ENCODE data around the gene GAS2L2.

The GAS2L2 gene

DNA sequence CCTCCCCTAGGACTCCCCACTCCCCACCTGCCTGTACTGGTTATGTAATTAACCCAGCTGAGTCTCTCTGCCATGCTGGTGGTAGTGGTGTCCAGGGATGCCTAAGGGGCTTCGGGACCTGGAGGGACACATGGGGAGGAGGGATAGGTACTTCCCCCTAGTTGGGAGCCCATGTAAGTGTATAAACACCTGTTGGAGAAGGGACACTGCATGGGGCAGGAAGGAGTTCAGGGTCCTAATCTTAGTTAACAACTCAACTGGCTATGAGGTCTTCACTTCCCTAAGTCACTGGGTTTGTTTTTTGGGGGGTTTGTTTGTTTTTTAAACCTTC is 20.3 kb downstream of the GAS2L2 start:
- no peak overlapping the region for H3K4me2 ChIP-seq
- no peak overlapping the region for H2AFZ ChIP-seq (ENCODE audit: low read depth)
- H3K4me1 ChIP-seq (ENCODE audit: low read depth, poor library complexity, severe bottlenecking), result no peaks in the 10 kb centered on the region
- no peak overlapping the region for H3K4me3 ChIP-seq (IDR thresholded peaks at IDR 0.05; ENCODE audit: insufficient read depth, low read depth, low read length)
- H3K9ac ChIP-seq, result no peak overlapping the region
- no peaks in the 10 kb centered on the region for H4K20me1 ChIP-seq (ENCODE audit: insufficient read depth)
- H3K27me3 ChIP-seq (ENCODE audit: insufficient read depth, low read depth), result no peaks in the 10 kb centered on the region
- H3K27ac ChIP-seq, result no peak overlapping the region
- TF ChIP-seq, protein P1, sequence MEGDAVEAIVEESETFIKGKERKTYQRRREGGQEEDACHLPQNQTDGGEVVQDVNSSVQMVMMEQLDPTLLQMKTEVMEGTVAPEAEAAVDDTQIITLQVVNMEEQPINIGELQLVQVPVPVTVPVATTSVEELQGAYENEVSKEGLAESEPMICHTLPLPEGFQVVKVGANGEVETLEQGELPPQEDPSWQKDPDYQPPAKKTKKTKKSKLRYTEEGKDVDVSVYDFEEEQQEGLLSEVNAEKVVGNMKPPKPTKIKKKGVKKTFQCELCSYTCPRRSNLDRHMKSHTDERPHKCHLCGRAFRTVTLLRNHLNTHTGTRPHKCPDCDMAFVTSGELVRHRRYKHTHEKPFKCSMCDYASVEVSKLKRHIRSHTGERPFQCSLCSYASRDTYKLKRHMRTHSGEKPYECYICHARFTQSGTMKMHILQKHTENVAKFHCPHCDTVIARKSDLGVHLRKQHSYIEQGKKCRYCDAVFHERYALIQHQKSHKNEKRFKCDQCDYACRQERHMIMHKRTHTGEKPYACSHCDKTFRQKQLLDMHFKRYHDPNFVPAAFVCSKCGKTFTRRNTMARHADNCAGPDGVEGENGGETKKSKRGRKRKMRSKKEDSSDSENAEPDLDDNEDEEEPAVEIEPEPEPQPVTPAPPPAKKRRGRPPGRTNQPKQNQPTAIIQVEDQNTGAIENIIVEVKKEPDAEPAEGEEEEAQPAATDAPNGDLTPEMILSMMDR (conservative IDR thresholded peaks at IDR 0.05; ENCODE audit: low read depth, low read length), result no peak
- no peaks in the 10 kb centered on the region for H3K36me3 ChIP-seq (ENCODE audit: insufficient read depth)
- no peaks in the 10 kb centered on the region for H3K79me2 ChIP-seq (ENCODE audit: insufficient read depth, low read depth)

DNA sequence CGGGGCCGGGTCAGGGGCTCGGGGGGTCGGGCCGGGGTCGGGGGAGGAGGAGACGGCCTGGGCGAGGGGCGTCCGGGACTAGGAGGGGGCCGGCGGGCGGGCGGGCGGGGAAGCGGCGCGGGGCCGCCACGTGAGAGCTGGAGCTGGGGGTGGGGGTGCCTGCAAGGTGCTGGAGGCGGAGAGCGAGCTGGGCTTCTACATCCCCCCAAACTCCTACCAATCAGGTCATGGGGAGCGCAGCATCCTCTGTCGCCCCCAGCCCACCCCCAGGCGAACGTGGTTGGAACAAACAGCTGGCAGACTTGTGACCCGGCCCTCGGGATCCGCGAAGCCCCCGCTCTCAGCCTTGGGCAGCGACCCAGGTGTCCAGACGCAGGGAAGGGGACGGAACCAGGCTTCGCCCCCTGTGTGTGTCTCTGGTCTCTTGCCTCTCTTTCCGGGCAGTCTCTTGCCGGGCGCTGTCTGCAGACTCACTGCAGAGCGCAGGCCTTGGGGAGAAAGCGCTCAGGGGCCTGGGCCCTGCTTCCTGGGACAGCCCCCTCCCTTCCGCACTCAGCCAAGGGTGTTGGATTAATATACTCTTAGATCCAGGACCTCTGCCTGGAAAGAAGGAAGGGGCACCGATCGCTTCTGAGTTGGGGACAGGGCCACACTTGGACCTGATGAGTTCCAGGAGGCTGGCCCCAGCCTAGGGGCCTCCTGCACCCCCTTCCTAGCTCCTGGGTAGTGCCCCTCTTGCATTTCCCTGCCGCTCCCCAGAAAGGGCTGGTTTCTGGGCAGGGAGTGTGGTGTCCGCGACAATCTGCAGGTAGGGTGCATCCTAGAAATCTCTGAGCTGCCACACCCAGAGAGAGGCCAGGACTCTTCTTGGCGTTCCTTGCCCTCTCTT is 20.9 kb downstream of the GAS2L2 start:
- no peaks in the 10 kb centered on the region for H3K36me3 ChIP-seq (ENCODE audit: insufficient read depth)
- H3K4me2 ChIP-seq, result no peak overlapping the region
- TF ChIP-seq, protein P1 (conservative IDR thresholded peaks at IDR 0.05; ENCODE audit: low read depth, low read length), result no peak
- no peaks in the 10 kb centered on the region for H3K4me1 ChIP-seq (ENCODE audit: low read depth, poor library complexity, severe bottlenecking)
- H3K79me2 ChIP-seq (ENCODE audit: insufficient read depth, low read depth), result no peaks in the 10 kb centered on the region
- no peaks in the 10 kb centered on the region for H4K20me1 ChIP-seq (ENCODE audit: insufficient read depth)
- no peak overlapping the region for H3K27ac ChIP-seq
- H3K27me3 ChIP-seq (ENCODE audit: insufficient read depth, low read depth), result no peaks in the 10 kb centered on the region
- no peak overlapping the region for H3K4me3 ChIP-seq (IDR thresholded peaks at IDR 0.05; ENCODE audit: insufficient read depth, low read depth, low read length)
- H3K9ac ChIP-seq, result no peak overlapping the region
- no peak overlapping the region for H2AFZ ChIP-seq (ENCODE audit: low read depth)

DNA sequence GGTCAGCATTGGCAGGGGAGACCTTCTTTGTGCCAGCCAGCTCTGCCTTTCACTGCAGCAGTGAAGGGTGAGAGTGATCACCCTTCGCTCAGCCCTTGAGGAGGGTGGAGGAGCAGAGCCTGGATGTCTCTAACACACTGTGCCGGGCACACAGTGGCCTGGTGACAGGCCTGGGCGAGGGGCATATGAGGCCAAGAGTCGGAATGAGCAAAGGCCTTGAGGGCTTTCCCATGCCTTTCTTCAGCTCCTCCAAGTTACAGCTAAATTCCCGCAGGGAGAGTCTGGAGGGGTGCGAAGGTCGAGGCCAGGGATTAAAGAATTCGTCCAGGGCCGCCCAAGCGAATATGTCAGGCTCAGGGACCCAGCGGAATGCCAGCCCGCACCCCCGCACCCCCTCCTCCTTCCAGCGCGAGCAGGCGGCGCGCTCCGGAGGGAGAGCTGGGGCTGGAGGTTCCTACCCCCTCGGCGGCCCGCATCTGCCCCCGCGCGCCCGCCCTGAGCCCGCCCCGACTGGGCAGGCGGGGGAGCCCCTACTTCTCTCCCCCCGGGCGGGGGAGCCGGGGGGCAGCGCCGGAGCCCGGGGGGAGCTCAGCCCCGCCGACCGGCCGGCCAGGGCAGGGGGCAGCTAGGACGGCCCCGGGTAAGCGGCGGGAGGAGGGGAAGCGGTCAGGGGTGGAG is 21.7 kb downstream of the GAS2L2 start, which contains the start of gene RASL10B:
Gene RASL10B, plus strand, starts transcription at position 401 of the 678 bp plus-strand sequence. CDS start 3,546 bp downstream, outside the sequence.
- H3K4me3 ChIP-seq (IDR thresholded peaks at IDR 0.05; ENCODE audit: insufficient read depth, low read depth, low read length), result no peak within 1 kb of the TSS
- no peaks in the 10 kb centered on the region for H3K79me2 ChIP-seq (ENCODE audit: insufficient read depth, low read depth)
- no peak within 1 kb of the TSS for H3K4me2 ChIP-seq
- H2AFZ ChIP-seq (ENCODE audit: low read depth), result no peak within 1 kb of the TSS
- H3K9ac ChIP-seq, result no peak within 1 kb of the TSS
- no peaks in the 10 kb centered on the region for H4K20me1 ChIP-seq (ENCODE audit: insufficient read depth)
- no peaks in the 10 kb centered on the region for H3K27me3 ChIP-seq (ENCODE audit: insufficient read depth, low read depth)
- no peaks in the 10 kb centered on the region for H3K4me1 ChIP-seq (ENCODE audit: low read depth, poor library complexity, severe bottlenecking)
- H3K27ac ChIP-seq, result no peak within 1 kb of the TSS
- TF ChIP-seq, protein P1 (conservative IDR thresholded peaks at IDR 0.05; ENCODE audit: low read depth, low read length), result no peak
- H3K36me3 ChIP-seq (ENCODE audit: insufficient read depth), result no peaks in the 10 kb centered on the region

- no peak overlapping the region for H3K4me2 ChIP-seq
Measured at GRCh38 chr17:35730400-35731005, 22.5 kb downstream of the GAS2L2 start.

More at GRCh38 chr17:35730400-35731005, 22.5 kb downstream of the GAS2L2 start:
- no peak overlapping the region for H3K9ac ChIP-seq
- H3K27me3 ChIP-seq (ENCODE audit: insufficient read depth, low read depth), result no peaks in the 10 kb centered on the region
- no peaks in the 10 kb centered on the region for H4K20me1 ChIP-seq (ENCODE audit: insufficient read depth)
- H3K4me1 ChIP-seq (ENCODE audit: low read depth, poor library complexity, severe bottlenecking), result no peaks in the 10 kb centered on the region
- no peak overlapping the region for H3K27ac ChIP-seq
- H2AFZ ChIP-seq (ENCODE audit: low read depth), result no peak overlapping the region
- H3K4me3 ChIP-seq (IDR thresholded peaks at IDR 0.05; ENCODE audit: insufficient read depth, low read depth, low read length), result no peak overlapping the region
- TF ChIP-seq, protein P1 (conservative IDR thresholded peaks at IDR 0.05; ENCODE audit: low read depth, low read length), result no peak
- H3K36me3 ChIP-seq (ENCODE audit: insufficient read depth), result no peaks in the 10 kb centered on the region
- H3K79me2 ChIP-seq (ENCODE audit: insufficient read depth, low read depth), result no peaks in the 10 kb centered on the region
